Retinal pigment epithelial cell (primary cell): Measurements from ENCODE around the gene POMT2.

Experiments
- DNase-seq: peaks from one replicate; pipeline ENCODE4 v3.0.0-alpha.2; 2010; ENCODE audit warnings: low read depth
- H3K4me3 ChIP-seq: 2 replicates; pipeline ENCODE4 v1.5.1; 2011; ENCODE audit warnings: mild to moderate bottlenecking, low read length, control low read depth, moderate library complexity
- TF ChIP-seq, protein P1 (sequence below): conservative IDR thresholded peaks from 2 replicates; pipeline ENCODE4 v1.5.1; 2011; ENCODE audit warnings: low read depth, low read length, control low read depth, inconsistent platforms

The POMT2 gene

GRCh38 chr14:77243853-77244252 is 76.8 kb downstream of the POMT2 start:
- DNase-seq = no peak
- H3K4me3 ChIP-seq = no peak overlapping the region
- TF ChIP-seq, protein P1, sequence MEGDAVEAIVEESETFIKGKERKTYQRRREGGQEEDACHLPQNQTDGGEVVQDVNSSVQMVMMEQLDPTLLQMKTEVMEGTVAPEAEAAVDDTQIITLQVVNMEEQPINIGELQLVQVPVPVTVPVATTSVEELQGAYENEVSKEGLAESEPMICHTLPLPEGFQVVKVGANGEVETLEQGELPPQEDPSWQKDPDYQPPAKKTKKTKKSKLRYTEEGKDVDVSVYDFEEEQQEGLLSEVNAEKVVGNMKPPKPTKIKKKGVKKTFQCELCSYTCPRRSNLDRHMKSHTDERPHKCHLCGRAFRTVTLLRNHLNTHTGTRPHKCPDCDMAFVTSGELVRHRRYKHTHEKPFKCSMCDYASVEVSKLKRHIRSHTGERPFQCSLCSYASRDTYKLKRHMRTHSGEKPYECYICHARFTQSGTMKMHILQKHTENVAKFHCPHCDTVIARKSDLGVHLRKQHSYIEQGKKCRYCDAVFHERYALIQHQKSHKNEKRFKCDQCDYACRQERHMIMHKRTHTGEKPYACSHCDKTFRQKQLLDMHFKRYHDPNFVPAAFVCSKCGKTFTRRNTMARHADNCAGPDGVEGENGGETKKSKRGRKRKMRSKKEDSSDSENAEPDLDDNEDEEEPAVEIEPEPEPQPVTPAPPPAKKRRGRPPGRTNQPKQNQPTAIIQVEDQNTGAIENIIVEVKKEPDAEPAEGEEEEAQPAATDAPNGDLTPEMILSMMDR = no peak

- DNase-seq = no peak
- TF ChIP-seq, protein P1 = no peak
- no peak overlapping the region for H3K4me3 ChIP-seq
Measured at GRCh38 chr14:77242752-77243151, 77.9 kb downstream of the POMT2 start.

- DNase-seq = no peak
- TF ChIP-seq, protein P1 = no peak
- no peak overlapping the region for H3K4me3 ChIP-seq
Measured at GRCh38 chr14:77241955-77242354, 78.7 kb downstream of the POMT2 start.

DNA sequence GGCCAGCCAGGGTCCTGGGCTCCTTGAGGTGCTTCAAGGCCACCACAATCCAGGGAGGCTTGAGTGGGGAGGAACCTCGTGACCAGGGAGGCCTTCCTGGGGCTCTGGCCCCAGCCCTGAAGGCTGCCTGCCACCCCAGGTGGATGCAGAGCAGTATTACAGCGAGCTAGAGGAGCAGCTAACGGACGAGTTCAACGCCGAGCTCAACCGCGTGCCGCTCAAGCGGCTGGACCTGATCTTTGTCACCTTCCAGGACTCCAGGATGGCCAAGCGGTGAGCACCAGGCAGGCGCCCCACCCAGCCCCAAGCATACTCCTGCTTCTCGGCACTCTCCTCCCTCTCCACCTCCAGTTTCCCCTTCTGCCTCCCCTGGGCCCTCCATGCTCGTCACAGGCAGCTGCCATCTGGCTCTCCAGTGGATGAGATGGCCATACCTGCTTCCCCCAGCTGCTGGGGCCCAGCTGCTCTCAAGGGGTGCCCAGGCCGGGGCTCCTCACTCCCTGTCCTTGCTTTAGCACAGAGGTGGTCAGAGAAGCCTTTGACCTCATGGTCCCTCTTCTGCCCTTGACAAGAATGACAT is 80.3 kb downstream of the POMT2 start:
- TF ChIP-seq, protein P1 = no peak
- no peak overlapping the region for H3K4me3 ChIP-seq
- DNase-seq = no peak

GRCh38 chr14:77239412-77239811 is 81.3 kb downstream of the POMT2 start:
- no peak for DNase-seq
- TF ChIP-seq, protein P1 = no peak
- H3K4me3 ChIP-seq = no peak overlapping the region

DNA sequence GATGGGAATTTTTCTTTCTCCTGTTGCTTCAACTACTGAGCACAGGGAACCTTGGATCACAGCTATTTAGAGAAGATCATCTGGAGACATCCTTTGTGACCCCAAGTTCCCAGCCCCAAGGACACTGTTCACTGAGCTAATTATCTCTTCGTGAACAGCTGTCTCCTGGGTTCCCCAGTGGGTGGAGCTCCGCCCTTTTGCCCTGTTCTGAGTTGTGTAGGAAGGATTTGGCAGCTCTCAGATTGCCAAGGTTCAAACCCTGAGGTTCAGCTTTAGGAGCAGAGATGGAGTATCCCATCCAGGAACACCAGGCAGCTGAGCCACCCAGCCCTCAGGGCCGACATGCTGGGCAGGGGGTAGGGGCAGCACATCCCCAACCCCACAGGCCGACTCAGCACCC is 81.7 kb downstream of the POMT2 start:
- TF ChIP-seq, protein P1 = no peak
- DNase-seq = no peak
- no peak overlapping the region for H3K4me3 ChIP-seq

DNA sequence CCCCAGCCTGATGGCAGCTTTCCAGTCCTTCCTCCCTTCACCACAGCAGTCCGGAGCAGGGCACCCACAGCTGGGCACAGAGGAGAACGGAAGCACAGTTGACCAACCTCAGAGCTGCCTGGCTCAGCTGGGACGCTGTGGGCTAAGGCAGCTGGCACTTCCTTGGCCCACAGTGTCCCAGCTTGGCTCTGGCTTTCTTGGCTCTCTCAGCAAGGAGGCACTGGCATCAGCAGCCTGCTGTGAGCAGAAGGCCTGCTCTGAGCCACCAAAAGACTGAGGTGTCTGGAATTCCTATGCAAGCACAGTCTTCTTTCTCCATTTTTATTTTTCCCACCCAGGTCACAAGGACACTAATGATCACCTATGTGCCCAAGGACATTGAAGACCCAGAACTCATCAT is 82.3 kb downstream of the POMT2 start:
- DNase-seq = no peak
- no peak overlapping the region for H3K4me3 ChIP-seq
- TF ChIP-seq, protein P1 = no peak
